ENCODE measurements around the gene TRIM17.

TRIM17 gene

DNA sequence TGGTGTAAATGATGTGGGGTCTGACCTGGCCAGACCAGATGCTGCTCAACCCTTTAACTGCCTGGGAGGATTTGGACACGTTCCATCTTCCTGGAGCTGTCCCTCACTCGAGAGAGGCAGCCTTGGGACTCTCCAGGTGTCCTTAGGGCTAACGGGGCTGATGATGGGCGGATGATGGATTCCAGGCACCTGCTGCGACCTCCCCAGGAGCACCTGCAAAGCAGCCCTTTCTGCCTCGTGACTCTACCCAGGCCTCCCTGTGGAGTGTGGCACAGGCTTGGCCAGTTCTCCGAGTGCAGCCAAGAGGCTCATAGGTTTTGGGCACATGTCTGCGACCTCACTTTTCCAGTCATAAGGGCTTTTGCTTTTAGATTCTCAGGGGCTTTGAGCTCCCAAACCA is 12.3 kb upstream of the TRIM17 start:
- Histone ChIP-seq H3K27me3 (ENCODE audit: low read depth, low read length) (peaks cover 19% of the 10 kb centered on the region), H3K4me3 (ENCODE audit: low read length) (no peak overlapping the region), H2AFZ (ENCODE audit: low read depth, low read length) (no peak overlapping the region), H4K20me1 (ENCODE audit: insufficient read depth, low read length) (no peaks in the 10 kb centered on the region), H3K9ac (ENCODE audit: low read length) (no peak overlapping the region), H3K36me3 (replicated peaks; ENCODE audit: low read depth, low read length) (no peaks in the 10 kb centered on the region), H3K4me2 (ENCODE audit: low read length) (no peak overlapping the region), H3K27ac (ENCODE audit: low read length) (no peak overlapping the region), H3K4me1 (ENCODE audit: low read length) (no peaks in the 10 kb centered on the region), H3K79me2 (ENCODE audit: low read length) (no peaks in the 10 kb centered on the region), H3K9me3 (ENCODE audit: insufficient read depth, low read length) (no peaks in the 10 kb centered on the region)
- TF ChIP-seq EZH2phosphoT487 (IDR thresholded peaks at IDR 0.05; ENCODE audit: low read depth) (no peak), CTCF (IDR thresholded peaks at IDR 0.05; ENCODE audit: low read depth, low read length) (no peak)

DNA sequence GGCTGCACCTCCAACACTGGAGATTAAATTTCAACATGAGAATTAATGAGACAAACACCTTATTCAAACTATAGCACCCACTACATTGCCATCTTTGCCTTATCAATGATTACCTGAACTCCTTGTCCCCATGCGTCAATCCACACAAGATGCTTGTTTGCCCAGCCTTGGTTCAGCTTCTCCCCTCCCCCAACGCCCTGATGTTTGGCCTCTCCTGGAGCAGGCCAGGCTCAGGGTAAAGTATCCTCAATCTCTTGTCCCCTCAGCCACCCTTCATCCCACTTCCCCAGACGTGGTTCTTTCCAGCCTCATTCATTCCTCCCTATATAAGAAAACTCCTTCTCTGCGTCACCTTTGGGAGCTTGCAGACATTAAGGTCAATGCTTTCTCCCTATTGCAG is 11.8 kb upstream of the TRIM17 start:
- H3K36me3 ChIP-seq (replicated peaks; ENCODE audit: low read depth, low read length) = no peaks in the 10 kb centered on the region
- no peak overlapping the region for H3K4me3 ChIP-seq (ENCODE audit: low read length)
- no peaks in the 10 kb centered on the region for H3K4me1 ChIP-seq (ENCODE audit: low read length)
- H3K9ac ChIP-seq (ENCODE audit: low read length) = no peak overlapping the region
- H3K27me3 ChIP-seq (ENCODE audit: low read depth, low read length) = peaks cover 19% of the 10 kb centered on the region
- no peak overlapping the region for H2AFZ ChIP-seq (ENCODE audit: low read depth, low read length)
- H3K79me2 ChIP-seq (ENCODE audit: low read length) = no peaks in the 10 kb centered on the region
- H4K20me1 ChIP-seq (ENCODE audit: insufficient read depth, low read length) = no peaks in the 10 kb centered on the region
- no peaks in the 10 kb centered on the region for H3K9me3 ChIP-seq (ENCODE audit: insufficient read depth, low read length)
- H3K4me2 ChIP-seq (ENCODE audit: low read length) = no peak overlapping the region
- no peak for TF ChIP-seq CTCF (IDR thresholded peaks at IDR 0.05; ENCODE audit: low read depth, low read length)
- no peak overlapping the region for H3K27ac ChIP-seq (ENCODE audit: low read length)

DNA sequence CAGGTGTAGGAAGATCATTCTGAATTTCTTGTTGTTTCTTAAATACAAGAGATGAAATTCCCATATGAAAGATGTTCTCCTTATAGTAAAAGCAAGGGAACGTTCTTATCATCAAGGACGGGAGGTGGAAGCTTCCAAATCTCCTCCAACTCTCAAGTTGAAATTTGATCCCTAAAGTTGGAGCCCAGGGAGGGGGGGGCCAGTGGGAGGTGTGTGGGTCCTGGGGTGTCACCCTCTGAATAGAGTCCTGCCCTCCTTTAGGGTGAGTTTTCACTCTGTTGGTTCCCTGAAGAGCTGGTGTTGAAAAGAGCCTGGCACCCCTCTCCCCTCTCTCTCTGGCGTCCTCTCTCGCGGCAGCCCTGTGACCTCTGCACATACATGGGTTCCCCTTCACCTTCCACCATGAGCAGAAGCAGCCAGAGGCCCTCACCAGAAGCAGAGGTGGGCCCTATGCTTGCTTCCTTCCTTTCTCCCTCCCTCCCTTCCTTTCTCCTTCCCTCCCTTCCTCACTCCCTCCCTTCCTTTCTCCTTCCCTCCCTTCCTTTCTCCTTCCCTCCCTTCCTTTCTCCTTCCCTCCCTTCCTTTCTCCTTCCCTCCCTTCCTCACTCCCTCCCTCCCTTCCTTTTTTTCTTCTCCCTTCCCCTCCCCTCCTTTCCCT is 10.0 kb upstream of the TRIM17 start:
- no peaks in the 10 kb centered on the region for H3K36me3 ChIP-seq (replicated peaks; ENCODE audit: low read depth, low read length)
- no peaks in the 10 kb centered on the region for H4K20me1 ChIP-seq (ENCODE audit: insufficient read depth, low read length)
- no peak overlapping the region for H3K4me2 ChIP-seq (ENCODE audit: low read length)
- peaks cover 22% of the 10 kb centered on the region for H3K27me3 ChIP-seq (ENCODE audit: low read depth, low read length)
- H3K79me2 ChIP-seq (ENCODE audit: low read length) = no peaks in the 10 kb centered on the region
- TF ChIP-seq CTCF (IDR thresholded peaks at IDR 0.05; ENCODE audit: low read depth, low read length) (no peak), EZH2phosphoT487 (IDR thresholded peaks at IDR 0.05; ENCODE audit: low read depth) (no peak)
- no peak overlapping the region for H3K9ac ChIP-seq (ENCODE audit: low read length)
- no peak overlapping the region for H3K4me3 ChIP-seq (ENCODE audit: low read length)
- no peaks in the 10 kb centered on the region for H3K9me3 ChIP-seq (ENCODE audit: insufficient read depth, low read length)
- H3K27ac ChIP-seq (ENCODE audit: low read length) = no peak overlapping the region
- no peaks in the 10 kb centered on the region for H3K4me1 ChIP-seq (ENCODE audit: low read length)
- H2AFZ ChIP-seq (ENCODE audit: low read depth, low read length) = no peak overlapping the region

GRCh38 chr1:228424685-228425660 is 8.3 kb upstream of the TRIM17 start:
- Histone ChIP-seq H3K4me2 (ENCODE audit: low read length) (no peak overlapping the region), H4K20me1 (ENCODE audit: insufficient read depth, low read length) (no peaks in the 10 kb centered on the region)

More at GRCh38 chr1:228424685-228425660, 8.3 kb upstream of the TRIM17 start:
- Histone ChIP-seq H3K36me3 (replicated peaks; ENCODE audit: low read depth, low read length) (no peaks in the 10 kb centered on the region), H3K27me3 (ENCODE audit: low read depth, low read length) (peaks cover 23% of the 10 kb centered on the region), H3K79me2 (ENCODE audit: low read length) (no peaks in the 10 kb centered on the region), H2AFZ (ENCODE audit: low read depth, low read length) (no peak overlapping the region), H3K4me3 (ENCODE audit: low read length) (no peak overlapping the region), H3K9me3 (ENCODE audit: insufficient read depth, low read length) (no peaks in the 10 kb centered on the region), H3K9ac (ENCODE audit: low read length) (no peak overlapping the region), H3K4me1 (ENCODE audit: low read length) (no peaks in the 10 kb centered on the region), H3K27ac (ENCODE audit: low read length) (no peak overlapping the region)
- TF ChIP-seq CTCF (IDR thresholded peaks at IDR 0.05; ENCODE audit: low read depth, low read length) (no peak), EZH2phosphoT487 (IDR thresholded peaks at IDR 0.05; ENCODE audit: low read depth) (no peak)
